Breast epithelium (tissue), 4 donors: ENCODE data around the gene RDH11. TPM values are rescaled to one million over a fixed set of nuclear protein-coding genes. Genes with fewer than 3 reads are reported as not detected.

Experiments
- DNase-seq, 2 donors: peaks; one replicate each; pipeline ENCODE4 v3.0.0-alpha.2; 2019; ENCODE audit warnings: low spot score in 2 of 2
- H3K27ac ChIP-seq, 2 donors: fragments of 200-600 bp; sonication (generic) in 1 of 2; one replicate each; pipeline ENCODE4 v1.5.1; 2016 to 2019; ENCODE audit warnings: mild to moderate bottlenecking in 1 of 2
- H3K27me3 ChIP-seq, 2 donors: fragments of 200-600 bp; sonication (generic) in 1 of 2; one replicate each; pipeline versions ENCODE4 v1.5.1 to v1.6.0; 2017 to 2019; ENCODE audit warnings: control low read depth in 1 of 2, mild to moderate bottlenecking in 1 of 2
- H3K36me3 ChIP-seq: fragments of 200-600 bp; one replicate; pipeline ENCODE4 v1.5.1; 2019
- H3K4me1 ChIP-seq, 2 donors: fragments of 200-600 bp; sonication (generic); one replicate each; pipeline ENCODE4 v1.5.1; 2016 to 2019; ENCODE audit warnings: control low read depth in 1 of 2
- H3K4me3 ChIP-seq, 3 donors: fragments of 200-600 bp; sonication (generic); 1 replicate in 2 of 3; 2 replicates in 1 of 3; pipeline ENCODE4 v1.5.1; 2016 to 2019; ENCODE audit warnings: mild to moderate bottlenecking in 3 of 3, moderate library complexity in 2 of 3
- H3K9me3 ChIP-seq, 2 donors: fragments of 200-600 bp; sonication (generic) in 1 of 2; one replicate each; pipeline ENCODE4 v1.5.1; 2016 to 2019; ENCODE audit warnings: control low read depth in 1 of 2
- CTCF ChIP-seq, 3 donors: fragments of 450-650 bp; IDR thresholded peaks; one replicate each; pipeline ENCODE4 v1.5.1; 2016 to 2017; ENCODE audit warnings: antibody characterized with exemption in 3 of 3, mild to moderate bottlenecking in 3 of 3, moderate library complexity in 3 of 3
- POLR2A ChIP-seq: fragments of 450-650 bp; IDR thresholded peaks from one replicate; pipeline ENCODE4 v1.6.1; 2016; ENCODE audit warnings: antibody characterized with exemption, mild to moderate bottlenecking, moderate library complexity
- POLR2AphosphoS5 ChIP-seq, 3 donors: sonication (generic); formaldehyde crosslinking; IDR thresholded peaks; one replicate each; pipeline ENCODE4 v1.6.1; 2017; ENCODE audit warnings: antibody characterized with exemption in 3 of 3
- intact Hi-C: fragments of 100-400 bp; cut with DNase I; formaldehyde crosslinking; loops from one replicate; pipeline ENCODE4 v1.15.1; 2023; ENCODE audit warnings: low total_unique reads
- total RNA-seq, 3 donors: library from RNA; depleted of rRNA; stranded (reverse); fragments of >200 nt; gene quantifications; one replicate each; pipeline ENCODE4 v1.1.0, GENCODE V29; 2016

Gene RDH11
- total RNA-seq, 3 donors from 2014 or later: 25.3 to 57.5 (median 42.3) TPM

DNA sequence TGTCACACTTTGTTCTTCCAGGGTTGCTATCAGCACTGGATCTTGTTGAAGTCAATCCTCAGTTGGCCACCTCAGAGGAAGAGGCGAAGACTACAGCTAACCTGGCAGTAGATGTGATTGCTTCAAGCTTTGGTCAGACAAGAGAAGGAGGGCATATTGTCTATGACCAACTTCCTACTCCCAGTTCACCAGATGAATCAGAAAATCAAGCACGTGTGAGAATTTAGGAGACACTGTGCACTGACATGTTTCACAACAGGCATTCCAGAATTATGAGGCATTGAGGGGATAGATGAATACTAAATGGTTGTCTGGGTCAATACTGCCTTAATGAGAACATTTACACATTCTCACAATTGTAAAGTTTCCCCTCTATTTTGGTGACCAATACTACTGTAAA, 44.9 kb downstream of the RDH11 start:
- no peak overlapping the region for H3K4me3 ChIP-seq
- no peaks in the 10 kb centered on the region for H3K36me3 ChIP-seq
- intact Hi-C loops: no loop called here

DNA sequence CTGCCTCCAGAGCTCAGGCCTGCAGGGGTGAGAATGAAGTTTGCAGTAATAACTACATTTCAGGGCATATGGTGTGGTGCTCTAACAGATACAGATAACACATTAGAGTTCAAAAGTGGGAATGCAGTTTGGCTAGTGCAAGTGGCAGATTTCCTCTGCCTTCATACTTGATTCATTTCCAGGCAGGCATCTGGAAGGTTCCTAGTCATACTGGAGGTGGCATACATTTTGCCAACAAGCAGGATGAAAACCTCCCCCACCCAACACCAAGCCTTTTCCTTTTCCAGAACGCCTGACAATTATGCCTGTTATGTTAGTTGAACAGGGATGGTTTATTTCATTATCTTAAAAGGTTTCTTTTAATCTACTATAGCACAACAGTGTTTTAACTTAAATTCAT, 45.4 kb downstream of the RDH11 start:
- Histone ChIP-seq H3K36me3 (no peaks in the 10 kb centered on the region), H3K4me1 (no peaks in the 10 kb centered on the region), H3K9me3 (no peaks in the 10 kb centered on the region), H3K27me3 (no peaks in the 10 kb centered on the region), H3K4me3 (no peak overlapping the region), H3K27ac (no peak overlapping the region)
- intact Hi-C loops: no loop called here
- no peak for TF ChIP-seq CTCF (IDR thresholded peaks at IDR 0.05)
- no peak for TF ChIP-seq POLR2A
- no peak for TF ChIP-seq POLR2AphosphoS5 (IDR thresholded peaks at IDR 0.05)
- no peak for DNase-seq

More for the DNA sequence above, 44.9 kb downstream of the RDH11 start:
- no peaks in the 10 kb centered on the region for H3K9me3 ChIP-seq
- no peaks in the 10 kb centered on the region for H3K27me3 ChIP-seq
- TF ChIP-seq CTCF (IDR thresholded peaks at IDR 0.05) (no peak), POLR2A (no peak), POLR2AphosphoS5 (IDR thresholded peaks at IDR 0.05) (no peak)
- no peaks in the 10 kb centered on the region for H3K4me1 ChIP-seq
- DNase-seq: no peak
- no peak overlapping the region for H3K27ac ChIP-seq

DNA sequence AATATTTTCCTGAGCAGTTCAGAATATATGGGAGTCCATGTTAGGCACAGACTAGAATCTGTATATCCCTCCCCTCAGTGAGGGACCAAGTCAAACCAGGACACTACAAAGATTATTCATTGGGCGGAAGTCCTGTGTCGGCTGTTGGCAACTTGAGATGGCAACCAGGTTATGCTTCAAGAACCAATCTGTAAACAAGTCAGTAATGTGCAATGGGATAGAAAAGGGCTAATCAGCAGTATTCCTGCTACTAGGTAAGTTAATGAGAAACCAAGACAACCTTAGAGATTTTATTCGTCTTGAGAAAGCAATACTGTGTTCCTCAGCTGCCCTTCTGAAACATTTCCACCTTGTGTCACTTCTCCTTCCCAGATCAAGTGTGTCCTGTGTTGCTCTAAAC, 49.4 kb downstream of the RDH11 start:
- DNase-seq: no peak
- no peaks in the 10 kb centered on the region for H3K36me3 ChIP-seq
- no peaks in the 10 kb centered on the region for H3K9me3 ChIP-seq
- TF ChIP-seq CTCF (IDR thresholded peaks at IDR 0.05) (no peak), POLR2AphosphoS5 (IDR thresholded peaks at IDR 0.05) (no peak), POLR2A (no peak)
- H3K27ac ChIP-seq: no peak overlapping the region
- intact Hi-C loops: no loop called here
- no peaks in the 10 kb centered on the region for H3K27me3 ChIP-seq
- H3K4me3 ChIP-seq: no peak overlapping the region
- H3K4me1 ChIP-seq: no peaks in the 10 kb centered on the region

GRCh38 chr14:67645414-67645813, 50.1 kb downstream of the RDH11 start:
- intact Hi-C loops: no loop called here
- TF ChIP-seq POLR2AphosphoS5 (IDR thresholded peaks at IDR 0.05) (no peak), CTCF (IDR thresholded peaks at IDR 0.05) (no peak), POLR2A (no peak)

DNA sequence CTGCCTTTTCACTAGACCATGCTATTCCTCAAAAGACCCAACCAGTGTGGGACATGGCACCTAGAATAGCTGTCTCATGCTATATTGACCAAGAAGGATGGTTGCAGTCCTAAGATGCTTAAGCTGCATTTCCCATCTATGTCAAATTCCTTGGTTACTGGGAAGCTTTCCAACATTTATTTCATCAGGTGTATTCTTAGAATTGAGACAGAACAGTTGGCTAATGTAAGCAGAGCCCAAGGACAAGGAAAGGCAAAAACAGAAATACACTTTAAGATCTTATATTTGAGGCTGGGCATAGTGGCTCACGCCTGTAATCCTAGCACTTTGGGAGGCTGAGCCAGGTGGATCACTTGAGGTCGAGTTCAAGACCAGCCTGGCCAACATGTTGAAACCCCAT, 51.1 kb downstream of the RDH11 start:
- Histone ChIP-seq H3K27ac (no peak overlapping the region), H3K4me3 (no peak overlapping the region), H3K4me1 (no peaks in the 10 kb centered on the region), H3K36me3 (no peaks in the 10 kb centered on the region), H3K27me3 (no peaks in the 10 kb centered on the region), H3K9me3 (no peaks in the 10 kb centered on the region)
- TF ChIP-seq POLR2AphosphoS5 (IDR thresholded peaks at IDR 0.05): no peak
- DNase-seq: no peak
- intact Hi-C loops: no loop called here

More at GRCh38 chr14:67645414-67645813, 50.1 kb downstream of the RDH11 start:
- Histone ChIP-seq H3K27ac (no peak overlapping the region), H3K4me3 (no peak overlapping the region), H3K27me3 (no peaks in the 10 kb centered on the region), H3K4me1 (no peaks in the 10 kb centered on the region), H3K9me3 (no peaks in the 10 kb centered on the region), H3K36me3 (no peaks in the 10 kb centered on the region)
- DNase-seq: no peak

DNA sequence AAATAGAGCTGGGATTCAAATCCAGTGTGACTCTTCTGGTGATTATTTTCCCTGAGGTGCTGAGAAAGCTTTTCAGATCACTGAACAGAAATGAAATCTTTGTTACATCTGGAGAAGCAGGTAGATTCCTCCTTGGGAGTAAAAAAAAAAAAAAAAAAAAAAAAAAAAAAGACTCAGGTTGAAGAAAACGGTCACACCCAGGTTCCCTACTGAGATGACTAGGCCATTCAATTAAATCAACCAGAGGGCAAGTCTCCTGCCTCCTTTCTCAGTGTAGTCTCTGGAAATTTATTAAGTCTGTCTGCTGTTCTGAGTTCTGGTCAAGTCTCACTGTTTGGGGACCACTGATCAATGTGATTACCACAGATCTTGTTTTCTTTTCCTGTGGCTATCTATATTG, 51.9 kb downstream of the RDH11 start:
- intact Hi-C loops: no loop called here
- Histone ChIP-seq H3K9me3 (no peaks in the 10 kb centered on the region), H3K4me3 (no peak overlapping the region), H3K27me3 (no peaks in the 10 kb centered on the region), H3K36me3 (no peaks in the 10 kb centered on the region), H3K27ac (no peak overlapping the region), H3K4me1 (no peaks in the 10 kb centered on the region)
- TF ChIP-seq POLR2A (no peak), POLR2AphosphoS5 (IDR thresholded peaks at IDR 0.05) (no peak), CTCF (IDR thresholded peaks at IDR 0.05) (no peak)
- DNase-seq: no peak
